ENCODE measurements around the gene KDM5A.

- TF ChIP-seq CTCF (IDR thresholded peaks at IDR 0.05; ENCODE audit: poor library complexity) (no peak), EZH2 (IDR thresholded peaks at IDR 0.05; ENCODE audit: borderline replicate concordance) (no peak), EZH2phosphoT487 (IDR thresholded peaks at IDR 0.05; ENCODE audit: low read depth, severe bottlenecking, unreplicated experiment) (no peak)
Measured at GRCh38 chr12:247271-247670, 141.8 kb downstream of the KDM5A start.
